Lower leg skin (tissue), 3 donors: Measurements from ENCODE around the gene HOXB9.

ENCODE experiments used
- CTCF ChIP-seq, 3 donors: fragments of 450-650 bp; IDR thresholded peaks; one replicate each; pipeline ENCODE4 v1.5.1; 2016; ENCODE audit warnings: antibody characterized with exemption in 3 of 3, mild to moderate bottlenecking in 3 of 3, moderate library complexity in 2 of 3
- POLR2A ChIP-seq, 2 donors: fragments of 450-650 bp; IDR thresholded peaks; one replicate each; pipeline ENCODE4 v1.6.1; 2016 to 2017; ENCODE audit warnings: antibody characterized with exemption in 2 of 2, mild to moderate bottlenecking in 1 of 2, moderate library complexity in 1 of 2

- no peak for TF ChIP-seq CTCF (IDR thresholded peaks at IDR 0.05)
- TF ChIP-seq POLR2A (IDR thresholded peaks at IDR 0.05), result no peak
Measured at GRCh38 chr17:48647103-48647962, 21.2 kb upstream of the HOXB9 start.
